Endothelial cell of umbilical vein (primary cell): Measurements from ENCODE around the gene ARRB1.

Experiments used
- CTCF ChIP-seq, 2 donors: IDR thresholded peaks; 1 replicate in 1 of 2; 2 replicates in 1 of 2; pipeline ENCODE4 v1.5.1; 2011; ENCODE audit warnings: low read length in 2 of 2, mild to moderate bottlenecking in 2 of 2, moderate library complexity in 2 of 2, control low read depth in 1 of 2, inconsistent platforms in 1 of 2, low read depth in 1 of 2; ENCODE audit not compliant: insufficient read depth in 1 of 2; ENCODE audit errors: extremely low read depth in 1 of 2
- EZH2 ChIP-seq: IDR thresholded peaks from 2 replicates; pipeline ENCODE4 v1.6.1; 2012; ENCODE audit warnings: borderline replicate concordance, low read depth, mild to moderate bottlenecking, moderate library complexity, low read length, inconsistent platforms; ENCODE audit not compliant: severe bottlenecking
- FOS ChIP-seq: IDR thresholded peaks from 2 replicates; pipeline ENCODE4 v1.6.1; 2011; ENCODE audit warnings: mild to moderate bottlenecking, low read length, moderate library complexity, borderline replicate concordance; ENCODE audit not compliant: insufficient read depth
- GATA2 ChIP-seq: IDR thresholded peaks from 2 replicates; pipeline ENCODE4 v1.7.0; 2011; ENCODE audit warnings: low read depth, mild to moderate bottlenecking, moderate library complexity, mixed read lengths, low read length; ENCODE audit not compliant: insufficient read length, insufficient read depth
- MYC ChIP-seq: IDR thresholded peaks from one replicate; pipeline ENCODE4 v1.6.1; 2011; ENCODE audit warnings: mild to moderate bottlenecking, low read depth, low read length
- POLR2A ChIP-seq: IDR thresholded peaks from 2 replicates; pipeline ENCODE4 v1.6.1; 2012; ENCODE audit warnings: low read depth, mild to moderate bottlenecking, control low read depth, low read length
- POLR2AphosphoS5 ChIP-seq: IDR thresholded peaks from 2 replicates; pipeline ENCODE4 v1.6.1; 2012; ENCODE audit warnings: low read depth, mild to moderate bottlenecking, control low read depth, low read length, moderate library complexity; ENCODE audit not compliant: insufficient read depth
- TF ChIP-seq, protein P1 (sequence below): IDR thresholded peaks from 2 replicates; pipeline ENCODE4 v1.6.1; 2011; ENCODE audit not compliant: insufficient read depth, insufficient read length

GRCh38 chr11:75263944-75264349 lies 87.5 kb downstream of the ARRB1 start:
- no peak for TF ChIP-seq CTCF (IDR thresholded peaks at IDR 0.05; ENCODE audit: extremely low read depth in 1 of 2, insufficient read depth in 1 of 2, low read depth in 1 of 2, low read length in 2 of 2)
- TF ChIP-seq, protein P1, sequence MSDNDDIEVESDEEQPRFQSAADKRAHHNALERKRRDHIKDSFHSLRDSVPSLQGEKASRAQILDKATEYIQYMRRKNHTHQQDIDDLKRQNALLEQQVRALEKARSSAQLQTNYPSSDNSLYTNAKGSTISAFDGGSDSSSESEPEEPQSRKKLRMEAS = no peak
- TF ChIP-seq POLR2AphosphoS5 = no peak
- TF ChIP-seq POLR2A = no peak
- TF ChIP-seq EZH2 = no peak
- TF ChIP-seq MYC = no peak
- no peak for TF ChIP-seq GATA2
- no peak for TF ChIP-seq FOS
